WI38 (cell line): ENCODE measurements around the gene KCNK10.
A peak's percentile ranks its signal among the peaks of the same experiment; 100 is the strongest.

Experiments
- H3K4me3 ChIP-seq: 2 replicates; pipeline ENCODE4 v1.5.1; 2011; ENCODE audit warnings: low read depth, mild to moderate bottlenecking, control low read depth, low read length
- TF ChIP-seq, protein P1 (sequence below): IDR thresholded peaks from 2 replicates; pipeline ENCODE4 v1.5.1; 2012; ENCODE audit warnings: low read depth, mild to moderate bottlenecking, control low read depth, low read length

Gene KCNK10

GRCh38 chr14:88326352-88327103 is 3.5 kb upstream of the KCNK10 start:
- TF ChIP-seq, protein P1, sequence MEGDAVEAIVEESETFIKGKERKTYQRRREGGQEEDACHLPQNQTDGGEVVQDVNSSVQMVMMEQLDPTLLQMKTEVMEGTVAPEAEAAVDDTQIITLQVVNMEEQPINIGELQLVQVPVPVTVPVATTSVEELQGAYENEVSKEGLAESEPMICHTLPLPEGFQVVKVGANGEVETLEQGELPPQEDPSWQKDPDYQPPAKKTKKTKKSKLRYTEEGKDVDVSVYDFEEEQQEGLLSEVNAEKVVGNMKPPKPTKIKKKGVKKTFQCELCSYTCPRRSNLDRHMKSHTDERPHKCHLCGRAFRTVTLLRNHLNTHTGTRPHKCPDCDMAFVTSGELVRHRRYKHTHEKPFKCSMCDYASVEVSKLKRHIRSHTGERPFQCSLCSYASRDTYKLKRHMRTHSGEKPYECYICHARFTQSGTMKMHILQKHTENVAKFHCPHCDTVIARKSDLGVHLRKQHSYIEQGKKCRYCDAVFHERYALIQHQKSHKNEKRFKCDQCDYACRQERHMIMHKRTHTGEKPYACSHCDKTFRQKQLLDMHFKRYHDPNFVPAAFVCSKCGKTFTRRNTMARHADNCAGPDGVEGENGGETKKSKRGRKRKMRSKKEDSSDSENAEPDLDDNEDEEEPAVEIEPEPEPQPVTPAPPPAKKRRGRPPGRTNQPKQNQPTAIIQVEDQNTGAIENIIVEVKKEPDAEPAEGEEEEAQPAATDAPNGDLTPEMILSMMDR: no peak
- peak overlapping the region; percentile 8; the same call in 1 of the 2 replicates for H3K4me3 ChIP-seq

- TF ChIP-seq, protein P1: no peak
- H3K4me3 ChIP-seq: no peak overlapping the region
Observed at GRCh38 chr14:88325883-88326282, 2.8 kb upstream of the KCNK10 start.

GRCh38 chr14:88324930-88325329 is 1.9 kb upstream of the KCNK10 start:
- TF ChIP-seq, protein P1: no peak
- H3K4me3 ChIP-seq: no peak overlapping the region

DNA sequence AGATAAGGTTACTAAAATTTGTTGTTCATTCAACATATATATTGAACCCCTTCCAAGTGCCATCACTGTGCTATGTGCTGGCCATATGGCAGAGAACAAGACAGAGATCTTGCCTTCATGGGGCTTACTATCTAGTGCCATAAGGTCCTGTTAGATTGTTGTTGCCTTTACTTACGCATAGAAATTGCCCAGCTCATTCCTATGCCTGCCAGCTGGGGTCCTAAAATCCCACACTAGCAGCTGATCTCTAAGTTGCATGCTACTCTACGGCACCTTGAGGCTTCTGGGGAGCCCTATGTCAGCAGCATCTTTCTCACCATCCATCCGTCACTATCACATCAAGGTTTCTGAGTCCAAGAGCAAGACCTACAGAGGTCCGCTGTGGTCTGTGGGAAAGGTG is 1.4 kb upstream of the KCNK10 start:
- no peak overlapping the region for H3K4me3 ChIP-seq
- TF ChIP-seq, protein P1: no peak

DNA sequence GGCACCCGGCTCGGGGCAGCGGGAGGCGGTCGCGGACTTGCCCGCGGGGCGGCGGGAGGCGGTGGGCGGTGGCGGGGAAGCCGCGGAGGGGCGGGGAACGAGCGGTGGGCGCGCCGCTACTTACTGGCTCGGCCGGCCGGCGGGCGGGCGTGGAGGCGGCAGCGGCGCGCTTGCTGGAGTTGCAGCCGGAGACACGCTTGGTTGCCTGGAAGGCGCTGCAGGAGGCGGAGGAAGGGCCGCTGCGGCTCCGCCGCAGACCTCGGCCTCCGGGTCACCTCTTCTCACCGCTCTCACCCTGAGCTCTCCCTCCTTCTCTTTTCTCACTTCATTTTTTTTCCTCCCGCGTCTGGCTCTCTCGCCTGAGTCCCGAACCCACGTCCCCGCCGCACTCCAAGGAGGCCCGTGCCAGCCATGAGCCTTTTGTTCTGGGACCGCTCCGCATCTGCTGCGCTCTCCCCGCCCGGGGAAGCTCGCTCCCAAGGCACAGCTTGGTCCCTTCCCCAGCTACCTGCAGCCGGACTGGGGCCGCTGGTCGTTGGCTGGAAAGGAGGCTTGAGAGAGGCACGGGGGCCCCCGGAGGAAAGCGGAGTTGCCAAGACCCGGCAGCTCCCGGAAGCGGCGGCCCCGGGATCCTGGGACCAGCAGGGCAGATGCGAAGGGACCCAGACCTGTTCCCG is 592 bp upstream of the KCNK10 start:
- H3K4me3 ChIP-seq: peak overlapping the region; percentile 29
- TF ChIP-seq, protein P1: no peak

GRCh38 chr14:88322504-88323085 is 474 bp downstream of the KCNK10 start:
- peak overlapping the region; percentile 16; the same call in 1 of the 2 replicates for H3K4me3 ChIP-seq
- TF ChIP-seq, protein P1: no peak
